SK-N-SH (cell line): Measurements from ENCODE around the gene TRIOBP. TPM values are rescaled to one million over a fixed set of nuclear protein-coding genes. Genes with fewer than 3 reads are reported as not detected.

Source experiments
- CTCF ChIA-PET: fragments of 300-600, 350-600 bp; formaldehyde crosslinking; extraction: SDS; loops from one replicate; lab custom pipeline; 2021; lab: Yijun Ruan, JAX
- POLR2A ChIA-PET: fragments of 350-600 bp; sonication (Branson Sonifier 250); formaldehyde crosslinking; extraction: SDS; loops from one replicate; lab custom pipeline; 2020; ENCODE audit warnings: antibody characterized with exemption, inconsistent platforms; lab: Yijun Ruan, JAX
- DNase-seq: peaks from one replicate; pipeline ENCODE4 v3.0.0; 2012
- H2AFZ ChIP-seq: fragments of 200-600 bp; sonication (generic); 2 replicates; pipeline ENCODE4 v1.8.1; 2016; ENCODE audit warnings: antibody characterized with exemption, mild to moderate bottlenecking, low read depth
- H3F3A ChIP-seq: fragments of 200-600 bp; sonication (generic); replicated peaks from 2 replicates; pipeline ENCODE3; 2016; ENCODE audit warnings: antibody characterized with exemption, mild to moderate bottlenecking; ENCODE audit not compliant: insufficient read depth
- H3K27ac ChIP-seq, 2 experiments: fragments of 200-500 bp in 1 of 2; fragments of 200-600 bp in 1 of 2; sonication (Bioruptor generic) in 1 of 2; sonication (generic), shearing (Covaris generic) in 1 of 2; 2 replicates each; pipeline versions ENCODE4 v1.5.1 to v1.6.1; 2014 to 2016; ENCODE audit warnings: low read depth in 2 of 2, inconsistent platforms in 1 of 2, low read length in 1 of 2, mild to moderate bottlenecking in 1 of 2, mixed read lengths in 1 of 2
- H3K27me3 ChIP-seq: fragments of 200-600 bp; sonication (generic), shearing (Covaris generic); 2 replicates; pipeline ENCODE4 v1.6.1; 2016; ENCODE audit warnings: mixed run types; ENCODE audit not compliant: insufficient read depth
- H3K36me3 ChIP-seq, 2 experiments: fragments of 200-500 bp in 1 of 2; fragments of 200-600 bp in 1 of 2; sonication (Bioruptor generic) in 1 of 2; sonication (generic) in 1 of 2; replicated peaks in 1 of 2; 2 replicates each; pipeline versions ENCODE3 to v1.5.1; 2014 to 2016; ENCODE audit warnings: low read length in 1 of 2, mild to moderate bottlenecking in 1 of 2; ENCODE audit not compliant: insufficient read depth in 2 of 2, control insufficient read depth in 1 of 2
- H3K4me1 ChIP-seq, 2 experiments: fragments of 200-500 bp in 1 of 2; fragments of 200-600 bp in 1 of 2; sonication (Bioruptor generic) in 1 of 2; sonication (generic), shearing (Covaris generic) in 1 of 2; 2 replicates each; pipeline versions ENCODE4 v1.5.1 to v1.6.1; 2014 to 2016; ENCODE audit warnings: low read depth in 1 of 2, low read length in 1 of 2, mixed run types in 1 of 2; ENCODE audit not compliant: insufficient read depth in 2 of 2, control insufficient read depth in 1 of 2
- H3K4me2 ChIP-seq: fragments of 200-600 bp; sonication (generic), shearing (Covaris generic); 2 replicates; pipeline ENCODE4 v1.6.1; 2017; ENCODE audit warnings: mixed run types
- H3K4me3 ChIP-seq, 2 experiments: fragments of 200-500 bp in 1 of 2; fragments of 200-600 bp in 1 of 2; sonication (Bioruptor generic) in 1 of 2; sonication (generic), shearing (Covaris generic) in 1 of 2; 2 replicates each; pipeline versions ENCODE4 v1.5.1 to v1.8.1; 2014 to 2016; ENCODE audit warnings: low read depth in 2 of 2, inconsistent platforms in 1 of 2, low read length in 1 of 2, mild to moderate bottlenecking in 1 of 2, mixed read lengths in 1 of 2, moderate library complexity in 1 of 2
- H3K79me2 ChIP-seq: fragments of 200-600 bp; sonication (generic); 2 replicates; pipeline ENCODE4 v1.8.1; 2017; ENCODE audit warnings: mild to moderate bottlenecking; ENCODE audit not compliant: insufficient read depth
- H3K9ac ChIP-seq: fragments of 200-600 bp; sonication (generic); 2 replicates; pipeline ENCODE4 v1.6.1; 2017; ENCODE audit warnings: mixed run types
- H3K9me2 ChIP-seq: fragments of 200-600 bp; sonication (generic); 2 replicates; pipeline ENCODE4 v1.6.1; 2017; ENCODE audit warnings: mixed run types
- H3K9me3 ChIP-seq: fragments of 200-600 bp; sonication (generic); 2 replicates; pipeline ENCODE4 v1.6.1; 2017; ENCODE audit warnings: mixed run types, mild to moderate bottlenecking, moderate library complexity
- H4K20me1 ChIP-seq: fragments of 200-600 bp; sonication (generic); 2 replicates; pipeline ENCODE4 v1.6.1; 2017; ENCODE audit warnings: mild to moderate bottlenecking, mixed run types; ENCODE audit not compliant: insufficient read depth
- CHD2 ChIP-seq: fragments of 150-350 bp; IDR thresholded peaks from 2 replicates; pipeline ENCODE4 v1.6.1; 2018; ENCODE audit warnings: low read length; ENCODE audit not compliant: partially characterized antibody
- CTCF ChIP-seq: fragments of 200-600 bp; sonication (generic); IDR thresholded peaks from 2 replicates; pipeline ENCODE4 v1.6.1; 2017; ENCODE audit warnings: antibody characterized with exemption, mild to moderate bottlenecking, moderate library complexity
- ELF1 ChIP-seq: IDR thresholded peaks from 2 replicates; pipeline ENCODE4 v1.4.0; 2012
- FOSL2 ChIP-seq: IDR thresholded peaks from 2 replicates; pipeline ENCODE4 v1.4.0; 2012; ENCODE audit warnings: low read depth, mild to moderate bottlenecking, moderate library complexity, borderline replicate concordance
- GABPA ChIP-seq: IDR thresholded peaks from 2 replicates; pipeline ENCODE4 v1.4.0; 2012; ENCODE audit warnings: low read depth, mild to moderate bottlenecking
- IRF3 ChIP-seq: fragments of 150-350 bp; IDR thresholded peaks from 2 replicates; pipeline ENCODE4 v1.6.1; 2016; ENCODE audit warnings: mild to moderate bottlenecking, low read depth, low read length
- MAX ChIP-seq: IDR thresholded peaks from 2 replicates; pipeline ENCODE4 v1.4.0; 2012; ENCODE audit warnings: low read depth
- MXI1 ChIP-seq: IDR thresholded peaks from 2 replicates; pipeline ENCODE4 v1.6.1; 2012; ENCODE audit warnings: mild to moderate bottlenecking, low read depth, low read length, improper control_type of control experiment
- NRF1 ChIP-seq: IDR thresholded peaks from 2 replicates; pipeline ENCODE4 v1.6.1; 2012; ENCODE audit warnings: low read depth, mild to moderate bottlenecking, low read length
- PBX3 ChIP-seq: IDR thresholded peaks from 2 replicates; pipeline ENCODE4; 2012
- POLR2AphosphoS5 ChIP-seq: IDR thresholded peaks from 2 replicates; pipeline ENCODE4 v1.6.1; 2012; ENCODE audit warnings: low read depth, low read length
- REST ChIP-seq: IDR thresholded peaks from 2 replicates; pipeline ENCODE4 v1.6.1; 2012; ENCODE audit warnings: mild to moderate bottlenecking, low read depth, low read length, moderate library complexity
- RFX5 ChIP-seq: IDR thresholded peaks from 2 replicates; pipeline ENCODE4 v1.6.1; 2012; ENCODE audit warnings: mild to moderate bottlenecking, improper control_type of control experiment, low read length
- TCF12 ChIP-seq: IDR thresholded peaks from 2 replicates; pipeline ENCODE4 v1.4.0; 2012
- USF1 ChIP-seq: IDR thresholded peaks from 2 replicates; pipeline ENCODE4 v1.4.0; 2012; ENCODE audit warnings: low read depth, borderline replicate concordance
- WGBS: methylation state at CpG from one replicate; pipeline ENCODE4 v1.1.6; 2017; ENCODE audit warnings: low lambda C conversion rate; 5-methylcytosine and 5-hydroxymethylcytosine counted together
- polyA plus RNA-seq, 3 experiments: library from polyadenylated mRNA; depleted of rRNA; stranded (reverse); fragments of >200 nt; gene quantifications; 2 replicates each; pipeline ENCODE4 v1.2.3, GENCODE V29; 2012

TRIOBP gene
- polyA plus RNA-seq, 1 of the 3 experiments (the other 2 are of a cell fraction): 43.6 TPM

- H2AFZ ChIP-seq: peak within 1 kb of the TSS; percentile 91
Observed at GRCh38 chr22:37658133-37659065, 38.4 kb upstream of the TRIOBP start, which contains the start of gene PDXP. Gene PDXP (plus strand): TSS chr22:37658723. CDS start chr22:37658783, 60 bp downstream.

More at GRCh38 chr22:37658133-37659065, 38.4 kb upstream of the TRIOBP start, which contains the start of gene PDXP:
- Histone ChIP-seq H3K9me2 (no peaks in the 10 kb centered on the region), H3F3A (peaks cover 20% of the 10 kb centered on the region), H3K9ac (peak within 1 kb of the TSS; percentile 67), H3K27me3 (no peaks in the 10 kb centered on the region), H3K4me2 (peak within 1 kb of the TSS; percentile 93), H3K4me1 (peaks cover 19 to 37% of the 10 kb centered on the region in 2 experiments; a peak in 3 of 4 replicates), H3K36me3 (no peaks in the 10 kb centered on the region), H4K20me1 (peaks cover 22% of the 10 kb centered on the region; the same call in 1 of the 2 replicates), H3K4me3 (peak within 1 kb of the TSS; percentile 67 to 70), H3K79me2 (peaks cover 40% of the 10 kb centered on the region), H3K27ac (peak within 1 kb of the TSS; percentile 73 to 93), H3K9me3 (no peaks in the 10 kb centered on the region)
- peak; percentile 18; the same call in 1 of the 2 replicates for TF ChIP-seq NRF1
- peak; percentile 89 for TF ChIP-seq CHD2
- TF ChIP-seq POLR2AphosphoS5: peak; percentile 36
- TF ChIP-seq GABPA: 0 out of 2 replicates have a peak, but pooled peaks have one; percentile 41
- peak; percentile 90 for TF ChIP-seq MAX
- no peak for TF ChIP-seq ELF1
- 0 out of 2 replicates have a peak, but pooled peaks have one; percentile 32 for TF ChIP-seq USF1
- TF ChIP-seq CTCF: no peak
- no peak for TF ChIP-seq REST
- peak; percentile 92 for TF ChIP-seq IRF3
- peak; percentile 61; the same call in 1 of the 2 replicates for TF ChIP-seq MXI1
- no peak for TF ChIP-seq TCF12
- peak; percentile 100 for TF ChIP-seq PBX3
- TF ChIP-seq FOSL2: no peak
- TF ChIP-seq RFX5: peak; percentile 99
- ChIA-PET POLR2A (interaction anchor here (0.8 to 2.7 kb wide), 12 partner anchors 9 to 149 kb away, joined by 3 to 28 read pairs (median 6); partner anchors contain the start of genes GCAT, LGALS1 and NOL12), CTCF (interaction anchor here (0.6 to 44.3 kb wide), 10 partner anchors 12 to 96 kb away, joined by 3 to 898 read pairs (median 5); partner anchors contain the start of genes LGALS1, NOL12, SH3BP1 and TRIOBP)
- peak; percentile 98 for DNase-seq
- 2% methylated on average over 27 of the region's 101 CpGs for WGBS
